ENCODE results near the gene GALNT2. TPM values are rescaled to one million over a fixed set of nuclear protein-coding genes. Genes with fewer than 3 reads are reported as not detected.

GALNT2 gene
- total and polyA plus RNA-seq, 2 of the 13 experiments (the other 11 are each of a cell fraction or from before 2014, with no cell fraction given) = 39.3 to 39.6 TPM

- Histone ChIP-seq H4K20me1 (ENCODE audit: insufficient read depth, low read length) (no peaks in the 10 kb centered on the region), H3K4me2 (ENCODE audit: low read depth, low read length) (no peak overlapping the region), H3K36me3 (replicated peaks in 1 of 2; ENCODE audit: control insufficient read depth in 1 of 2, insufficient read depth in 2 of 2, low read length in 2 of 2) (peaks cover 5 to 37% of the 10 kb centered on the region in 2 experiments), H3K4me3 (replicated peaks in 1 of 3; ENCODE audit: insufficient read depth in 1 of 3, low read depth in 2 of 3, low read length in 3 of 3) (no peak overlapping the region), H3K9me3 (ENCODE audit: low read length) (no peaks in the 10 kb centered on the region), H3K27ac (ENCODE audit: extremely low read length, insufficient read depth, low read length) (no peak overlapping the region), H3K4me1 (ENCODE audit: insufficient read depth, low read length) (no peaks in the 10 kb centered on the region), H3K79me2 (ENCODE audit: insufficient read depth, low read length) (no peaks in the 10 kb centered on the region), H3K9ac (ENCODE audit: insufficient read depth, low read depth, low read length) (no peak overlapping the region), H3K27me3 (ENCODE audit: control insufficient read depth in 1 of 2, insufficient read depth in 2 of 2, low read length in 2 of 2) (no peaks in the 10 kb centered on the region), H2AFZ (ENCODE audit: low read length) (no peak overlapping the region)
- ATAC-seq (no peak), DNase-seq (ENCODE audit: low spot score) (no peak), FAIRE-seq (no peak)
- ChIA-PET POLR2A (no interaction called here), CTCF (ENCODE audit: low intra/inter-chr PET ratio, low total read pairs) (no interaction called here)
- TF ChIP-seq PPARG (CRISPR knock-in tag; conservative IDR thresholded peaks at IDR 0.05) (no peak), ZNF776 (CRISPR knock-in tag; IDR thresholded peaks at IDR 0.05) (no peak), MED1 (CRISPR knock-in tag; IDR thresholded peaks at IDR 0.05) (no peak), IRF9 (CRISPR knock-in tag; IDR thresholded peaks at IDR 0.05; ENCODE audit: borderline replicate concordance) (no peak), XRCC5 (optimal IDR thresholded peaks at IDR 0.05; ENCODE audit: low read length) (no peak), PAF1 (CRISPR knock-in tag; IDR thresholded peaks at IDR 0.05) (no peak), FOXA3 (CRISPR knock-in tag; IDR thresholded peaks at IDR 0.05) (no peak), ZBTB1 (CRISPR knock-in tag; IDR thresholded peaks at IDR 0.05; ENCODE audit: borderline replicate concordance) (no peak), TP53 (CRISPR knock-in tag; conservative IDR thresholded peaks at IDR 0.05) (no peak), ZNF709 (CRISPR knock-in tag; IDR thresholded peaks at IDR 0.05) (no peak), DBP (CRISPR knock-in tag; IDR thresholded peaks at IDR 0.05; ENCODE audit: not compliant biosample characterization) (no peak), SKIL (CRISPR knock-in tag; IDR thresholded peaks at IDR 0.05; ENCODE audit: borderline replicate concordance) (no peak), HINFP (CRISPR knock-in tag; IDR thresholded peaks at IDR 0.05; ENCODE audit: low read depth) (no peak), TSC22D2 (CRISPR knock-in tag; IDR thresholded peaks at IDR 0.05; ENCODE audit: borderline replicate concordance) (no peak)
- in situ Hi-C loops (cut with HindIII; ENCODE audit: extremely low pct_ligation_motif_present, low pct_unique_long_range_greater_than_20kb) (no loop called here), intact Hi-C loops (cut with micrococcal nuclease; ENCODE audit: unreplicated experiment) (no loop called here)
- no TSS peak for BruUV-seq (replicated peaks)
- WGBS (ENCODE audit: low lambda C conversion rate) = 88% methylated on average over 20 of the region's 20 CpGs
These were observed 212.0 kb downstream of the GALNT2 start for GRCh38 chr1:230278871-230279582.

Data from HepG2 (cell line).